Neural cell (in vitro differentiated cells): ENCODE data around the gene OXER1.

Source experiments
- CTCF ChIP-seq: fragments of 450-650 bp; IDR thresholded peaks from 2 replicates; pipeline ENCODE4 v1.5.1; 2014; ENCODE audit warnings: antibody characterized with exemption, mild to moderate bottlenecking, moderate library complexity; ENCODE audit not compliant: poor library complexity, severe bottlenecking
- EP300 ChIP-seq: fragments of 450-650 bp; conservative IDR thresholded peaks from 2 replicates; pipeline ENCODE4 v1.6.1; 2014; ENCODE audit warnings: antibody characterized with exemption, mild to moderate bottlenecking, moderate library complexity; ENCODE audit not compliant: poor library complexity, severe bottlenecking
- EZH2 ChIP-seq: fragments of 200-600, 300-800 bp; shearing (Covaris generic), sonication (generic); IDR thresholded peaks from 2 replicates; pipeline ENCODE4 v1.6.1; 2014; ENCODE audit warnings: antibody characterized with exemption, low read length, borderline replicate concordance, mild to moderate bottlenecking; ENCODE audit not compliant: insufficient read depth, poor library complexity, severe bottlenecking
- RAD21 ChIP-seq: fragments of 450-650 bp; conservative IDR thresholded peaks from 2 replicates; pipeline ENCODE4 v1.6.1; 2014; ENCODE audit warnings: antibody characterized with exemption, mild to moderate bottlenecking, moderate library complexity
- REST ChIP-seq: IDR thresholded peaks from 2 replicates; pipeline ENCODE4 v1.6.1; 2012; ENCODE audit warnings: borderline replicate concordance
- SMC3 ChIP-seq: fragments of 450-650 bp; conservative IDR thresholded peaks from 2 replicates; pipeline ENCODE4 v1.6.1; 2014; ENCODE audit warnings: antibody characterized with exemption, mild to moderate bottlenecking, moderate library complexity; ENCODE audit not compliant: poor library complexity
- TAF1 ChIP-seq: IDR thresholded peaks from 2 replicates; pipeline ENCODE4 v1.6.1; 2012; ENCODE audit warnings: low read depth

DNA sequence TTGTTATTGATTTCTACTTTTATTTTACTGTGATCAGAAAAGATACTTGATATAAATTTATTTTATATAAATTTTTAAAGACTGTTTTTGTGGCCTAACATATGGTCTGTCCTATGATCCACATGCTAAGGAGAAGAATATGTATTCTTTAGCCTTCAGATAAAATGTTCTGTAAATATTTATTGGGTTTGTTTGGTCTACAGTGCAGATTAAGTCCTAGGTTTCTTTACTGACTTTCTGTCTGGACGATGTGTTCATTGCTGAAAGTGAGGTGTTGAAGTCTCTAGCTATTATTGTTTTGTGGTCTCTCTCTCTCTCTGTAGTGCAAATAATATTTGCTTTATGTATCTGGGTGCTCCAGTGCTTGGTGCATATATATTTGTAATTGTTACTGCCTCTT, 30.1 kb downstream of the OXER1 start:
- TF ChIP-seq CTCF: no peak
- no peak for TF ChIP-seq EP300
- no peak for TF ChIP-seq RAD21
- no peak for TF ChIP-seq TAF1
- no peak for TF ChIP-seq EZH2
- TF ChIP-seq SMC3: no peak
- TF ChIP-seq REST: no peak
